GM12874 (cell line): ENCODE data around the gene ALDH2.

Source experiments
- CTCF ChIP-seq: IDR thresholded peaks from 2 replicates; pipeline ENCODE4 v1.5.1; 2011; ENCODE audit warnings: low read depth, mild to moderate bottlenecking, control low read depth, low read length, moderate library complexity; ENCODE audit not compliant: insufficient read depth

Gene ALDH2

GRCh38 chr12:111841750-111842555 lies 75.2 kb downstream of the ALDH2 start, which contains the start of gene MAPKAPK5:
TSS of gene MAPKAPK5 (plus strand) at chr12:111842228. CDS start at chr12:111842734, 506 bp downstream.
- TF ChIP-seq CTCF = no peak

GRCh38 chr12:111842556-111843396 lies 76.0 kb downstream of the ALDH2 start:
- TF ChIP-seq CTCF = no peak

- no peak for TF ChIP-seq CTCF
Observed at GRCh38 chr12:111846016-111846415, 79.3 kb downstream of the ALDH2 start.

- no peak for TF ChIP-seq CTCF
Observed at GRCh38 chr12:111850526-111850925, 83.8 kb downstream of the ALDH2 start.

GRCh38 chr12:111858186-111858585 lies 91.5 kb downstream of the ALDH2 start:
- TF ChIP-seq CTCF = no peak

GRCh38 chr12:111858778-111859177 lies 92.0 kb downstream of the ALDH2 start:
- TF ChIP-seq CTCF = no peak

- no peak for TF ChIP-seq CTCF
Observed at GRCh38 chr12:111864913-111865312, 98.2 kb downstream of the ALDH2 start.
